ACC112 (cell line): ENCODE results near the gene FBP1.

Experiments used
- H2AFZ ChIP-seq: fragments of 200-600 bp; sonication (generic); one replicate; pipeline ENCODE4 v1.6.0; 2017; ENCODE audit warnings: antibody characterized with exemption, low read length; ENCODE audit not compliant: unreplicated experiment
- H3K27ac ChIP-seq: fragments of 200-600 bp; sonication (generic); 2 replicates; pipeline ENCODE4 v1.5.1; 2014; ENCODE audit warnings: low read depth, mild to moderate bottlenecking, antibody characterized with exemption, low read length, moderate library complexity
- H3K27me3 ChIP-seq: fragments of 200-600 bp; sonication (generic); 2 replicates; pipeline ENCODE4 v1.6.1; 2014; ENCODE audit warnings: mild to moderate bottlenecking, antibody characterized with exemption, low read length, moderate library complexity, mixed read lengths; ENCODE audit not compliant: insufficient read depth
- H3K36me3 ChIP-seq: fragments of 200-600 bp; sonication (generic); 2 replicates; pipeline ENCODE4 v1.6.1; 2016; ENCODE audit warnings: mild to moderate bottlenecking, antibody characterized with exemption, low read length, moderate library complexity, mixed read lengths; ENCODE audit not compliant: insufficient read depth
- H3K4me1 ChIP-seq: fragments of 200-600 bp; sonication (generic); one replicate; pipeline ENCODE4 v1.6.1; 2016; ENCODE audit warnings: low read length, mixed read lengths; ENCODE audit not compliant: insufficient read depth, unreplicated experiment, control insufficient read depth
- H3K4me3 ChIP-seq: fragments of 200-600 bp; sonication (generic); 2 replicates; pipeline ENCODE4 v1.5.1; 2014; ENCODE audit warnings: mild to moderate bottlenecking, low read depth, low read length
- H3K79me2 ChIP-seq: fragments of 200-600 bp; sonication (generic); one replicate; pipeline ENCODE4 v1.6.0; 2016; ENCODE audit warnings: low read length; ENCODE audit not compliant: control insufficient read depth, unreplicated experiment, insufficient read depth

FBP1 gene

DNA sequence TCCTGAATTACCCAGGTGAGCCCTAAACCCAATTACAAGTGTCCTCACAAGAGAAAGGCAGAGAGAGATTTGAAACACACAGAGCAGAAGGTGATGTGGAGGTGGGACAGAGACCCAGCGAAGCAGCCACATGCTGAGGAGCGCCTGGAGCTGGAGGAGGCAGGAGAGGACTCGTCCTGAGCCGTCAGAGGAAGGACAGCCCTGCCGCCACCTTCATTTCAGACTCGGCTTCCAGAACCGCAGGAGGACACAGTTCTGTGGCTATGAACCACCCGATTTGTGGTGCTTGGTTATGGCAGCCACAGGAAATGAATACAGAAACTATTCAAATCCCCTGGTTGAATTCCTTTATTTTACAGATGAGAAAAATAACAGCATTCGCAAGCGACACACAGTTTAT, 16.4 kb upstream of the FBP1 start:
- H3K4me1 ChIP-seq = no peaks in the 10 kb centered on the region
- no peaks in the 10 kb centered on the region for H3K79me2 ChIP-seq
- no peak overlapping the region for H2AFZ ChIP-seq
- H3K27ac ChIP-seq = no peak overlapping the region
- H3K4me3 ChIP-seq = no peak overlapping the region
- no peaks in the 10 kb centered on the region for H3K36me3 ChIP-seq
- H3K27me3 ChIP-seq = peaks cover 11% of the 10 kb centered on the region

DNA sequence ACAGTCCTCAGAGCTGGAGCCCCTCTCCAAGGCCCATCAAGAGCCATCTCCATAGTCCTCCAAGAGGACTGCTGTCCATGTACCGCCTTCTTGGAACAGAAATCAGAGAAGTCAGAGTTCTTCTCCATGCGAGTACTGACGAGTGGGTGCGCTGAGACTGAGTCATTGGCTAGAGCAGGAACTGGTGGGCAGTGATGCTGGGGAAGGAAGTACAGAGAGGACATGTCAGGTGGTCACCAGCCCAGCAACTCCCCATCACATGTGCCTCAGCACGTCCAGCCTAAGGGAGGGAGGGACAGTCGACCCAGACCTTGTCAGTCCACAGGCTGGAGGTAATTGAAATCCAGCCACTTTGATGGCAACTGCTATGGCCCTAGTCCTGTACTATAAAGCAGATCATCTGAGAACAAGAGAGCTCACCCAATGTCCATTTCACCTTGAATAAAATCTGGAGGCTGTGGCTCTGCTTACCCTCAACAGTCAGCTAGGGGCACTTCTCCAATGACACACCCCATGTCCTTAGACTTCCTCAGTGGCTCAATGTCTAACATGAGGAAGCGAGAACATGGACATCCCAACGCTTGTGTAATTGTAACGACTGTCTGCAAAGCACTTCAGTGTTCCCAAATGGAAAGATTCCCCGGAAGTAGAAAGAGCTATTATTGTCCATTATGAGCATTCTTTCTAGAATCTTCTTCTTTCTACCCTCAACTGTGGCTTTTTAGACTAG, 15.0 kb upstream of the FBP1 start:
- Histone ChIP-seq H3K27me3 (peaks cover 11% of the 10 kb centered on the region), H3K4me1 (peaks cover 5% of the 10 kb centered on the region), H3K27ac (no peak overlapping the region), H3K36me3 (no peaks in the 10 kb centered on the region), H3K79me2 (no peaks in the 10 kb centered on the region), H3K4me3 (no peak overlapping the region), H2AFZ (no peak overlapping the region)

DNA sequence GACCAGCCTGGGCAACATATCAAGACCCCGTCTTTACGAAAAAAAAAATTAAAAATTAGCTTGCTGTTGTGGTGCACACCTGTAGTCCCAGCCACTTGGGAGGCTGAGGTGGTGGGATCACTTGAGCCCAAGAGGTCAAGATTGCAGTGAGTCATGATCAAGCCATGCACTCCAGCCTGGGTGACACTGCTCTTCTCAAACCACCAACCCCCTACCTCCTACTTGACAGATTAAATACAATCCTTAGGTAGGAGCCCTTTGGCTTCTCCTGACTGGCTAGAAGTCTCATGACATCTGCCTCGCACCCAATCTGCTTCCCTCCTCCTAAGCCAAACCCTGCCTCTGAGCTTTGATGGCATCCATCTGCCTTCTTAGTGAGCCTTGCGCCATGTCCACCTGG, 11.6 kb upstream of the FBP1 start:
- Histone ChIP-seq H3K4me3 (no peak overlapping the region), H3K27ac (no peak overlapping the region), H3K79me2 (no peaks in the 10 kb centered on the region), H2AFZ (no peak overlapping the region), H3K4me1 (peaks cover 14% of the 10 kb centered on the region), H3K27me3 (peaks cover 1% of the 10 kb centered on the region; the same call in 1 of the 2 replicates), H3K36me3 (no peaks in the 10 kb centered on the region)

DNA sequence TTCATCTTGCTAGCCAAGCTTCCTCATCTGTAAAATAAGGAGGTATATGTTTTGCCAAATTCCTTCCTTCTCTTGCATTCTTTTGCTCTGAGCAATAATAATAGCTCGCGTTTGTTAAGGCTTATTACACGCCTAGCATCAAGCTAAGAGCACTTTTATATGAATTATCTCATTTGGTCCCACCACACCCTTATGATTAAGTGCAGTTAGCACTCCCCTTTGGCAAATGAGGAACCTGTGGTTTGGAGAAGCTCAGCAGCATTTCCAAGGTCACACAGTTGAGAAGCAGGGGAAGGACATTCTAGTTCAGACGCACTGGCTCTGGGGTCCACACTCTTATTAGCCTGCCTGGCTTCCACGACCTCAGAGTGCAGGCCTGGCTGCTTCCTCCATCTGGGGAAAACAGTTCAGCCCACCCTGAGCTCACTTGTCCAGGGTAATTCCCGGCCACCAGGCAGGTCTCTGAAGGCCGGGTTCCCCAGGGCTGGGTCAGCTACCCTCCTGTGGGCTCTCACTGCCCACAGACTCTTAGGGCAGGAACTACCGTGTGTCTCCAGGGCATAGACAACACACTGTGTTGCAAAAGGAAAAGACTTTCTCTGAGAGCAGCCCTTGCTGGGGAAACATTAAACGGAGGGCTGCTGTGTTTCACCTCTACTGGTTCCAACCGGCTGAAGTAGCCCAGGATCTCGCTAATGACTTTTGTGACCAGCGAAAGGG, 9.9 kb upstream of the FBP1 start:
- Histone ChIP-seq H3K79me2 (no peaks in the 10 kb centered on the region), H3K27ac (peak overlapping the region; percentile 47), H3K27me3 (no peaks in the 10 kb centered on the region), H3K36me3 (no peaks in the 10 kb centered on the region), H3K4me1 (peaks cover 14% of the 10 kb centered on the region), H2AFZ (peak overlapping the region; percentile 48), H3K4me3 (no peak overlapping the region)

DNA sequence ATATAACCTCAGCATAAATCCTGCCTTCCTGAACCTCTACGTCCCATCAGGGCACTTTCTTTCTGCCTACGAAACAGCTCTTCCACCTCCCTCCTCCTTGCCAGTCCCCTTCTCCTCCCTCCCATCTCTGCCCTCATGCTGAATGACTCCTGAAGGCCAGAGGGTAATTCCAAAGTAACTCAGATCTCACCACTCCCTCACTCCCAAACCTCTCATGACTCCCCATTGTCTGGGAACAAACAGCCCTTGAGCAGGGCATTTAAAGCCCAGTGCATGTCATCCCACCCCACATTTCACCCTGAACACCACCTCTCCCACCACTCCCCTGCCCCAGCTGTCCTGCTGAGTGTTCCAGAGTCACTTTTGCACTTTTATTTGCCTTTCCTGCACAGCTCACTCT, 8.9 kb upstream of the FBP1 start:
- H3K4me1 ChIP-seq = peaks cover 14% of the 10 kb centered on the region
- H3K36me3 ChIP-seq = no peaks in the 10 kb centered on the region
- no peak overlapping the region for H3K4me3 ChIP-seq
- H3K27me3 ChIP-seq = no peaks in the 10 kb centered on the region
- H3K27ac ChIP-seq = no peak overlapping the region
- H2AFZ ChIP-seq = no peak overlapping the region
- H3K79me2 ChIP-seq = no peaks in the 10 kb centered on the region

DNA sequence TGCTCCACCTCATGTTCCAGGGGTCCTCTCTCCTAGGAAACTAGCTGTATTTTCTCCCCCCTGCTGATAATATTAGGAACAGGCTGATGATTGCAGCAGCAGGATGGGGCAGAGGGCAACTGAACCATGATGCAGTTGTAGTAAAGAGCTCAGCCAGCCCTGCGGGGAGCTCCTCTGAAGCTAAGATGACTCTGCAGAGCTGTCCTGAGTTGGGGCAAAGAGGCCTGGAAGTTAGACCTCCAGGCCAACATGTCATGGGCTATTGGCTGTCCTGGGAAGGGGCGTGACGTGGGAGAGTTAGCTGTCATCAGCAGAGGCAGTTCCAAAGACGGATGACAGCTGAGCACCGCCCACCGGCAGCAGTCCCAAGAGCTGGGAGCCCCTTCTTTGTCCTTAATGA, 6.6 kb upstream of the FBP1 start:
- peaks cover 14% of the 10 kb centered on the region for H3K4me1 ChIP-seq
- no peaks in the 10 kb centered on the region for H3K36me3 ChIP-seq
- H3K27ac ChIP-seq = no peak overlapping the region
- no peaks in the 10 kb centered on the region for H3K27me3 ChIP-seq
- no peak overlapping the region for H2AFZ ChIP-seq
- H3K79me2 ChIP-seq = no peaks in the 10 kb centered on the region
- no peak overlapping the region for H3K4me3 ChIP-seq

DNA sequence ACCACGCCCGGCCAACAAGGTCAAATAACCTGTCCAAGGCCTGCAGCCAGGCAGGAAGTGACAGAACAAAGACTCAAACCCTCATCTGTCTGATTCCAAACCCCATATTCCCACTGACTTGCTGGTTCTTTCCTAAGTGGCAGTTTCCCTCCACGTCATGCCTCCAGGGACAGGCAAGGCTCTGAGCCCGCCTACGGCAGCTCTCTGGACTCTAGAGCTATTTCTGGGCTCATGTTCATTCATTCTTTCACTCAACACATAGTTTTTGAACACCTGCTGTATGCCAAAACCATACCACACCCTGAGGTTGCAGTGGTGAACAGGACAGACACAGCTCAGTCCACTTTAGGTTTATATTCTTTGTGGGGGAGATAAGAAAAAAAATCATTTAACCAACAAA, 5.2 kb upstream of the FBP1 start:
- Histone ChIP-seq H3K79me2 (no peaks in the 10 kb centered on the region), H3K4me3 (no peak overlapping the region), H3K36me3 (no peaks in the 10 kb centered on the region), H2AFZ (no peak overlapping the region), H3K4me1 (peaks cover 12% of the 10 kb centered on the region), H3K27me3 (peaks cover 5% of the 10 kb centered on the region), H3K27ac (no peak overlapping the region)

DNA sequence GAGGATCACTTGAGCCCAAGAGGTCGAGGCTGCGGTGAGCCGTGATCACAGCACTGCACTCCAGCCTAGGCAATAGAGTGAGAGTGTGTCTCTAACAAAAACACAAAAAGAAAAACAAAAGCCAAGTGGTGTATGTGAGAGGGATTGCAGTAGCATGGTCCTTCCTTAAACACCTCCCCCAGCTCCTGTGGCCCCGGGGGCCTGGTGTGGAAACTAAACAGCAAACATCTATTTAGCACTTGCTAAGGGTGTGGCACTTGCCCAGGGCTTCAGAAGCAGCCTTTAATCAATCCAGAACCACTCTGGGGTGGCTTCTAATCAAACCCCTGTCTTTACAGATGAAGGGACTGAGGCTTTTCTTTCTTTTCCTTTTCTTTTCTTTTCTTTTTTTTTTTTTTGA, 4.4 kb upstream of the FBP1 start:
- Histone ChIP-seq H3K36me3 (no peaks in the 10 kb centered on the region), H3K27me3 (peaks cover 13% of the 10 kb centered on the region), H3K4me1 (peaks cover 3% of the 10 kb centered on the region), H3K27ac (no peak overlapping the region), H3K4me3 (no peak overlapping the region), H3K79me2 (no peaks in the 10 kb centered on the region), H2AFZ (no peak overlapping the region)

DNA sequence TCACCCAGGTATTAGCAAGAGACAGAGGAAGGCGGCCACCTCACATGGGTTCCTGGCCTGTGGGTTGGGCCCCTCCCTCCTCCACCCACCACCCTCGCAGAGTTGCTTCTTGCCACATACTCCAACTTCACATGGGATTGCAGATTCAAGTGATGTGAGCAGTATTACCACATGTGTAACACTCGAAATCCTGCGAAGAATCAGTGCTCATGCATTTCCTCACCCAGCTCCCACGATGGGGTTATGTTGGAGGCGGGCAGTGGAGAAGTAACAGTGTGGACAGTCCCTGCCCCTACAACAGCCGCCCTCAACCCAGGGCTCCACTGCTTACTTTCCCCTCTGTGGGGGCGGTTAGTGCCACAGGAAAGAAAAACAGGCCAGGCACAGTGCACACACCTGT, 3.9 kb upstream of the FBP1 start:
- Histone ChIP-seq H3K27ac (no peak overlapping the region), H3K79me2 (no peaks in the 10 kb centered on the region), H2AFZ (no peak overlapping the region), H3K4me1 (no peaks in the 10 kb centered on the region), H3K36me3 (no peaks in the 10 kb centered on the region), H3K27me3 (peaks cover 18% of the 10 kb centered on the region), H3K4me3 (no peak overlapping the region)

DNA sequence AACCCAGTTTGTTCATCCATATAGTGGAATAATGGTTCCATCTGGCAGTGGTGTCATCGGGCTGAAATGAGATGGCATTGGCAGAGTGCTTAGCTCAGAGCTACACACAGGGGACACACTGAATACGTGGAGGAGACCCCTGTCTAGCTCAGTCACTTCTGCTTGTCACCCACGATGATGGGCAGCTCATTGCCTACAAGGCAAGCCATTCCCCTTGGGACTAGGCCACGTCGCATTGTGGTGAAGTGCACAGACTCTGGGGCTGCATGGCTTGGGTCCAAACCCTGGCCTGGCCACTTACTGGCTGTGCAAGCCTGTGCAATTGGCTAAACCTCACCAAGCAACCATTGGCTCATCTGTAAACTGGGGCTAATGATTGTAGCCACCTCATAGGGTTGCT, 3.2 kb upstream of the FBP1 start:
- Histone ChIP-seq H2AFZ (no peak overlapping the region), H3K27ac (no peak overlapping the region), H3K79me2 (no peaks in the 10 kb centered on the region), H3K36me3 (no peaks in the 10 kb centered on the region), H3K27me3 (peaks cover 21% of the 10 kb centered on the region), H3K4me3 (no peak overlapping the region), H3K4me1 (no peaks in the 10 kb centered on the region)

DNA sequence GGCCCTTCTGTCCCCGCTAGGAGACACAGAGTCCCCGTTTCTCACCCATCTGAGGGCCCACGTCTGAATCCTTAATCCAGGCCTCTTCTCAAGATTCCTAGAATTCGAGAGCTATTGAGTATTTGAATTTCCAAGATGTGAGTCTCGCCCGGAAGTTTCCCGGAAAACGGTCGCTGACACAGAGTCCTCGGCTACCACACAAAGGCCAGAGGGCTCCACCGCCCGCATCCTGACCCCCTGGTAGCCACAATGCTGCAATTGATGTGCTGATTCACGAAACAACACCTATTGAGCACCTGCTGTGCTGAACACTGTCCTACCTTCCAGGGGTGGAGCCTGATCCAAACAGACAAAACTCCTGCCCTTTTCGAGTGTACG, 670 bp upstream of the FBP1 start:
- H2AFZ ChIP-seq = peak overlapping the region; percentile 92
- no peaks in the 10 kb centered on the region for H3K36me3 ChIP-seq
- peak overlapping the region; percentile 76 for H3K4me3 ChIP-seq
- H3K27me3 ChIP-seq = peaks cover 31% of the 10 kb centered on the region
- H3K4me1 ChIP-seq = no peaks in the 10 kb centered on the region
- no peaks in the 10 kb centered on the region for H3K79me2 ChIP-seq
- no peak overlapping the region for H3K27ac ChIP-seq
